ENCODE data around the gene NKX3-2. TPM values are rescaled to one million over a fixed set of nuclear protein-coding genes. Genes with fewer than 3 reads are reported as not detected.

The NKX3-2 gene
- total and polyA plus RNA-seq, 9 of the 15 experiments (the other 6 are each of a cell fraction or from before 2014, with no cell fraction given), result 0.03 to 0.81 (median 0.27) TPM; not detected in 1

GRCh38 chr4:13558881-13559280 is 14.6 kb upstream of the NKX3-2 start:
- Histone ChIP-seq H3K9ac (ENCODE audit: insufficient read depth in 1 of 2, low read depth in 2 of 2, low read length in 2 of 2) (no peak overlapping the region), H4K20me1 (replicated peaks; ENCODE audit: control insufficient read depth, insufficient read depth, low read length) (no peaks in the 10 kb centered on the region), H3K4me3 (no peak overlapping the region), H3K9me3 (replicated peaks; ENCODE audit: control insufficient read depth, insufficient read depth, low read depth, low read length) (no peaks in the 10 kb centered on the region), H3K27ac (ENCODE audit: extremely low read depth, low read depth, low read length) (no peak overlapping the region), H2AFZ (ENCODE audit: low read depth, low read length) (no peak overlapping the region), H3K79me2 (ENCODE audit: control insufficient read depth, insufficient read depth, low read length) (no peaks in the 10 kb centered on the region), H3K4me2 (ENCODE audit: insufficient read depth, low read length) (no peak overlapping the region), H3K36me3 (ENCODE audit: control insufficient read depth, insufficient read depth, low read length) (no peaks in the 10 kb centered on the region), H3K27me3 (ENCODE audit: control insufficient read depth in 2 of 2, insufficient read depth in 2 of 2, low read length in 2 of 2) (no peaks in the 10 kb centered on the region), H3K9me1 (ENCODE audit: control insufficient read depth, insufficient read depth, low read length) (no peaks in the 10 kb centered on the region), H3K4me1 (replicated peaks in 1 of 2; ENCODE audit: control insufficient read depth in 2 of 2, insufficient read depth in 2 of 2, low read length in 2 of 2) (no peaks in the 10 kb centered on the region)
- ChIA-PET POLR2A (no interaction called here), CTCF (ENCODE audit: low intra/inter-chr PET ratio) (no interaction called here)
- WGBS (ENCODE audit: insufficient coverage, low coverage, missing lambda C conversion rate), result 0% methylated on average over 1 of the region's 1 CpG
- no peak for FAIRE-seq
- intact Hi-C loops (cut with micrococcal nuclease) (no loop called here), in situ Hi-C loops (cut with MboI) (loop anchor here (10.0 kb wide), 1 partner anchor 824 kb away; no protein-coding TSS in a partner anchor)
- no peak for TF ChIP-seq ZNF24 (IDR thresholded peaks at IDR 0.05)
- TF ChIP-seq CC2D1A (IDR thresholded peaks at IDR 0.05), result no peak
- TF ChIP-seq PATZ1 (CRISPR knock-in tag; IDR thresholded peaks at IDR 0.05; ENCODE audit: borderline replicate concordance), result no peak
- no peak for TF ChIP-seq SMARCB1 (IDR thresholded peaks at IDR 0.05; ENCODE audit: insufficient read length, low read depth)
- TF ChIP-seq CHD2 (IDR thresholded peaks at IDR 0.05; ENCODE audit: low read depth, low read length), result no peak
- TF ChIP-seq ZNF780A (CRISPR knock-in tag; IDR thresholded peaks at IDR 0.05), result no peak
- TF ChIP-seq RNF2 (IDR thresholded peaks at IDR 0.05), result no peak
- TF ChIP-seq RERE (CRISPR knock-in tag; IDR thresholded peaks at IDR 0.05; ENCODE audit: borderline replicate concordance), result no peak
- TF ChIP-seq NFYB (IDR thresholded peaks at IDR 0.05; ENCODE audit: extremely low read depth, insufficient read length), result no peak
- no peak for TF ChIP-seq ZBTB17 (CRISPR knock-in tag; IDR thresholded peaks at IDR 0.05)
- no peak for TF ChIP-seq CEBPZ (IDR thresholded peaks at IDR 0.05; ENCODE audit: borderline replicate concordance, low read depth, low read length)
- BruUV-seq (replicated peaks), result no TSS peak
- DNase-seq (ENCODE audit: extremely low read depth in 1 of 4, low spot score in 3 of 4), result no peak
- ATAC-seq, result no peak
